HepG2 (cell line): ENCODE measurements around the gene TAS2R30. TPM values are rescaled to one million over a fixed set of nuclear protein-coding genes. Genes with fewer than 3 reads are reported as not detected.

Experiments used
- CAMTA2 ChIP-seq: sonication (generic); formaldehyde crosslinking; IDR thresholded peaks from 2 replicates; pipeline ENCODE4 v1.4.0; 2020; ENCODE audit warnings: mild to moderate bottlenecking, missing genetic modification reagents, borderline replicate concordance
- CBX5 ChIP-seq: sonication (generic); formaldehyde crosslinking; IDR thresholded peaks from 2 replicates; pipeline ENCODE4 v1.4.0; 2020; ENCODE audit warnings: missing genetic modification reagents, borderline replicate concordance
- CSRNP1 ChIP-seq: sonication (generic); formaldehyde crosslinking; IDR thresholded peaks from 2 replicates; pipeline ENCODE4 v1.8.1; 2023; ENCODE audit warnings: mild to moderate bottlenecking, missing genetic modification reagents
- ELK4 ChIP-seq: sonication (generic); formaldehyde crosslinking; IDR thresholded peaks from 2 replicates; pipeline ENCODE4 v1.9.0; 2021; ENCODE audit warnings: missing genetic modification reagents, borderline replicate concordance
- LRRFIP1 ChIP-seq: sonication (generic); formaldehyde crosslinking; conservative IDR thresholded peaks from 2 replicates; pipeline ENCODE4 v1.4.0; 2020; ENCODE audit warnings: missing genetic modification reagents
- NR1H2 ChIP-seq: sonication (generic); formaldehyde crosslinking; IDR thresholded peaks from 2 replicates; pipeline ENCODE4 v1.8.1; 2022; ENCODE audit warnings: low read depth, missing genetic modification reagents, borderline replicate concordance
- PRDM15 ChIP-seq: sonication (generic); formaldehyde crosslinking; IDR thresholded peaks from 2 replicates; pipeline ENCODE4 v1.4.0; 2020; ENCODE audit warnings: missing genetic modification reagents
- RBFOX2 ChIP-seq: fragments of 200-400 bp; formaldehyde crosslinking; IDR thresholded peaks from 2 replicates; pipeline ENCODE4 v1.6.1; 2017; ENCODE audit warnings: low read depth, mild to moderate bottlenecking, low read length
- SUZ12 ChIP-seq: fragments of 150-350 bp; IDR thresholded peaks from 2 replicates; pipeline ENCODE4 v1.6.1; 2014; ENCODE audit warnings: low read depth, low read length
- TOPORS ChIP-seq: sonication (generic); formaldehyde crosslinking; IDR thresholded peaks from 2 replicates; pipeline ENCODE4 v1.8.0; 2023; ENCODE audit warnings: mild to moderate bottlenecking, missing genetic modification reagents
- ZBTB7A ChIP-seq: sonication (generic); formaldehyde crosslinking; IDR thresholded peaks from 2 replicates; pipeline ENCODE4 v1.8.0; 2022; ENCODE audit warnings: mild to moderate bottlenecking, missing genetic modification reagents
- ZMAT3 ChIP-seq: sonication (generic); formaldehyde crosslinking; conservative IDR thresholded peaks from 2 replicates; pipeline ENCODE4 v1.7.0; 2021; ENCODE audit warnings: missing genetic modification reagents
- ZNF704 ChIP-seq: sonication (generic); formaldehyde crosslinking; IDR thresholded peaks from 2 replicates; pipeline ENCODE4 v1.8.1; 2023; ENCODE audit warnings: mild to moderate bottlenecking, inconsistent platforms, moderate library complexity, missing genetic modification reagents, borderline replicate concordance
- ZNF747 ChIP-seq: sonication (generic); formaldehyde crosslinking; IDR thresholded peaks from 2 replicates; pipeline ENCODE4 v1.8.1; 2023; ENCODE audit warnings: missing genetic modification reagents, mild to moderate bottlenecking, borderline replicate concordance
- polyA plus RNA-seq, 8 experiments: library from polyadenylated mRNA; depleted of rRNA in 3 of 8; stranded (reverse) in 7 of 8; unstranded in 1 of 8; fragments of >200 nt; fragmentation: Illumina TruSeq in 4 of 8; extraction: Trizol in 4 of 8; gene quantifications; 2 replicates each; pipeline versions ENCODE4 v1.2.1 to v1.2.3, GENCODE V29; 2011 to 2016; ENCODE audit warnings: low read depth in 4 of 8, missing spikeins in 1 of 8, mixed read lengths in 1 of 8; ENCODE audit not compliant: insufficient read depth in 1 of 8
- total RNA-seq, 5 experiments: library from RNA; depleted of rRNA; stranded (reverse); fragments of >200 nt; fragmentation: Illumina TruSeq; extraction: Trizol; gene quantifications; 2 replicates each; pipeline ENCODE4 v1.2.3, GENCODE V29; 2016; ENCODE audit warnings: low read depth in 1 of 5
- TF ChIP-seq, protein P1 (sequence below): sonication (generic); formaldehyde crosslinking; IDR thresholded peaks from 2 replicates; pipeline ENCODE4 v1.8.0; 2023; ENCODE audit warnings: mild to moderate bottlenecking, missing genetic modification reagents

The TAS2R30 gene
- total and polyA plus RNA-seq, 2 of the 13 experiments (the other 11 are each of a cell fraction or from before 2014, with no cell fraction given), result 0.42 to 5.2 TPM

DNA sequence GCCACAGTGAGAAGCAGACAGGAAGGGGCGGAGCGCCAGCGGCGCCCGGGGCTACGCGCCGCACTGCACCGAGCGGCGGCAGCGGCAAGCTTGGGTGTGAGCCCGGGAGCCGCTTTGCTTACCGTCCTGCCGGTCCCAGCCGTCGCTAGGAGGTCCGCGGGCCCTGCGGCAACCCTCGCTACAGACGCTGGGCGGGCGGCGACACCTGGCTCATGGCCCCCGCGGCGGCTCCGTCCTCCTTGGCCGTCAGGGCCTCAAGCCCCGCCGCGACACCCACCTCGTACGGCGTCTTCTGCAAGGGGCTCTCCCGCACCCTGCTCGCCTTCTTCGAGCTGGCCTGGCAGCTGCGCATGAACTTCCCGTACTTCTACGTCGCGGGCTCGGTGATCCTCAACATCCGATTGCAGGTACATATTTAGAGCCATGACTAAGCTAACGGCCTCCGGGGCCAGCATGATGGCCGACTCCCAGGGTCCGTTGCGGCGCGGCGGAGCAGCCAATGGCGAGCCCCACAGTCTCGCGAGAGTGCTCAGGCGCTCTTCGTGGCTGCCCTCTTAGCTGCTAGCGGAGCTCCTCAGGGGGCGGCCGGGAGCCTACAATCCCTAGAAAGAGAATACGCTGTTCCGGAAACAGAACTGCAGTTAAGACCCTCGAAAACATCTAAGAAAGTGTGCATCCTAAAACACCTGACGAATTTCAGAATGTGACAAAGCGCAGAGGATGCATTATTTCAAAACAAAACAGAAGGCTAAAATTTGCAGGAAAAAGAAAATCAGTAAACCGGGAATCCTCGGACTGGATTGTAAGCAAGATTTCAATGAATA, 36.9 kb upstream of the TAS2R30 start, which contains the start of gene SMIM10L1 (continued):
- TF ChIP-seq LRRFIP1 (CRISPR knock-in tag) (no peak), NR1H2 (peak; percentile 87; the same call in 1 of the 2 replicates), ZNF747 (CRISPR knock-in tag) (peak; percentile 75; the same call in 1 of the 2 replicates), ELK4 (0 out of 2 replicates have a peak, but pooled peaks have one; percentile 69), CAMTA2 (CRISPR knock-in tag) (0 out of 2 replicates have a peak, but pooled peaks have one; percentile 83), ZMAT3 (CRISPR knock-in tag) (peak; percentile 97), TOPORS (CRISPR knock-in tag) (no peak; the same call in 1 of the 2 replicates), ZBTB7A (CRISPR knock-in tag) (0 out of 2 replicates have a peak, but pooled peaks have one; percentile 79), CBX5 (CRISPR knock-in tag) (peak; percentile 50; the same call in 1 of the 2 replicates), CSRNP1 (CRISPR knock-in tag) (peak; percentile 84; the same call in 1 of the 2 replicates), SUZ12 (peak; percentile 32; the same call in 1 of the 2 replicates), PRDM15 (CRISPR knock-in tag) (no peak), ZNF704 (CRISPR knock-in tag) (peak; percentile 89; the same call in 1 of the 2 replicates), RBFOX2 (peak; percentile 96)
- TF ChIP-seq, protein P1, sequence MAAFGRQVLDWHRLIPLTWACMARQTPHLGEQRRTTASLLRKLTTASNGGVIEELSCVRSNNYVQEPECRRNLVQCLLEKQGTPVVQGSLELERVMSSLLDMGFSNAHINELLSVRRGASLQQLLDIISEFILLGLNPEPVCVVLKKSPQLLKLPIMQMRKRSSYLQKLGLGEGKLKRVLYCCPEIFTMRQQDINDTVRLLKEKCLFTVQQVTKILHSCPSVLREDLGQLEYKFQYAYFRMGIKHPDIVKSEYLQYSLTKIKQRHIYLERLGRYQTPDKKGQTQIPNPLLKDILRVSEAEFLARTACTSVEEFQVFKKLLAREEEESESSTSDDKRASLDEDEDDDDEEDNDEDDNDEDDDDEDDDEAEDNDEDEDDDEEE (CRISPR knock-in tag), result peak; percentile 85
